BE2C (cell line): ENCODE data around the gene AP2S1.

Source experiments
- DNase-seq: peaks from one replicate; pipeline ENCODE4 v3.0.0-alpha.2; 2020
- H3K27me3 ChIP-seq: fragments of 250-450 bp; sonication (Bioruptor Pico); 2 replicates; pipeline ENCODE4 v1.5.1; 2020; ENCODE audit warnings: mild to moderate bottlenecking
- H3K36me3 ChIP-seq: fragments of 250-450 bp; sonication (Bioruptor Pico); 2 replicates; pipeline ENCODE4 v1.5.1; 2020; ENCODE audit warnings: mild to moderate bottlenecking
- H3K4me1 ChIP-seq: fragments of 250-450 bp; sonication (Bioruptor Pico); 2 replicates; pipeline ENCODE4 v1.5.1; 2020
- H3K4me3 ChIP-seq: 2 replicates; pipeline ENCODE4 v1.5.1; 2011; ENCODE audit warnings: low read depth, low read length
- H3K9me3 ChIP-seq: fragments of 250-450 bp; sonication (Bioruptor Pico); 2 replicates; pipeline ENCODE4 v1.5.1; 2020
- CTCF ChIP-seq: IDR thresholded peaks from 2 replicates; pipeline ENCODE4 v1.5.1; 2012; ENCODE audit warnings: mild to moderate bottlenecking, low read depth, low read length

Gene AP2S1

GRCh38 chr19:46838160-46838559, 12.5 kb downstream of the AP2S1 start:
- H3K4me3 ChIP-seq = no peak overlapping the region
- DNase-seq = no peak
- no peaks in the 10 kb centered on the region for H3K9me3 ChIP-seq
- H3K4me1 ChIP-seq = peaks cover 9% of the 10 kb centered on the region
- peaks cover 19% of the 10 kb centered on the region for H3K36me3 ChIP-seq
- no peak for TF ChIP-seq CTCF
- H3K27me3 ChIP-seq = no peaks in the 10 kb centered on the region

GRCh38 chr19:46834984-46835383, 15.7 kb downstream of the AP2S1 start:
- H3K36me3 ChIP-seq = peaks cover 9% of the 10 kb centered on the region
- peaks cover 6% of the 10 kb centered on the region for H3K4me1 ChIP-seq
- H3K27me3 ChIP-seq = no peaks in the 10 kb centered on the region
- no peak overlapping the region for H3K4me3 ChIP-seq
- TF ChIP-seq CTCF = no peak
- H3K9me3 ChIP-seq = no peaks in the 10 kb centered on the region
- no peak for DNase-seq

- no peak for DNase-seq
- H3K4me3 ChIP-seq = no peak overlapping the region
- H3K9me3 ChIP-seq = no peaks in the 10 kb centered on the region
- TF ChIP-seq CTCF = no peak
- no peaks in the 10 kb centered on the region; the same call in 1 of the 2 replicates for H3K4me1 ChIP-seq
- peaks cover 9% of the 10 kb centered on the region for H3K36me3 ChIP-seq
- no peaks in the 10 kb centered on the region for H3K27me3 ChIP-seq
Measured at GRCh38 chr19:46834121-46834520, 16.5 kb downstream of the AP2S1 start.

- no peak for DNase-seq
- Histone ChIP-seq H3K27me3 (no peaks in the 10 kb centered on the region), H3K36me3 (no peaks in the 10 kb centered on the region), H3K9me3 (no peaks in the 10 kb centered on the region), H3K4me1 (no peaks in the 10 kb centered on the region; the same call in 1 of the 2 replicates), H3K4me3 (no peak overlapping the region)
- TF ChIP-seq CTCF = no peak
Measured at GRCh38 chr19:46830864-46831263, 19.8 kb downstream of the AP2S1 start.

- Histone ChIP-seq H3K4me3 (no peak overlapping the region), H3K4me1 (no peaks in the 10 kb centered on the region), H3K9me3 (no peaks in the 10 kb centered on the region), H3K27me3 (no peaks in the 10 kb centered on the region), H3K36me3 (no peaks in the 10 kb centered on the region)
- no peak for DNase-seq
- no peak for TF ChIP-seq CTCF
Measured at GRCh38 chr19:46828484-46828883, 22.2 kb downstream of the AP2S1 start.

- DNase-seq = no peak
- no peak for TF ChIP-seq CTCF
- Histone ChIP-seq H3K27me3 (no peaks in the 10 kb centered on the region), H3K36me3 (no peaks in the 10 kb centered on the region), H3K4me3 (no peak overlapping the region), H3K4me1 (no peaks in the 10 kb centered on the region), H3K9me3 (no peaks in the 10 kb centered on the region)
Measured at GRCh38 chr19:46825731-46826055, 25.0 kb downstream of the AP2S1 start.
